Mesenchymal stem cell (in vitro differentiated cells and primary cell): ENCODE measurements around the gene VGF.

Experiments used
- DNase-seq: peaks from one replicate; pipeline ENCODE4 v3.0.0-alpha.2; 2013
- H2AFZ ChIP-seq: one replicate; pipeline ENCODE4 v1.6.1; 2013; ENCODE audit warnings: low read depth, mild to moderate bottlenecking, control low read depth, inconsistent platforms, low read length, moderate library complexity
- H2AK5ac ChIP-seq: 2 replicates; pipeline ENCODE4 v1.6.1; 2013; ENCODE audit warnings: low read length, moderate library complexity, mild to moderate bottlenecking, inconsistent platforms; ENCODE audit not compliant: severe bottlenecking
- H2BK120ac ChIP-seq: one replicate; pipeline ENCODE4 v1.6.1; 2013; ENCODE audit warnings: low read depth, mild to moderate bottlenecking, inconsistent platforms, low read length, moderate library complexity
- H2BK12ac ChIP-seq, 2 experiments: one replicate each; pipeline ENCODE4 v1.6.1; 2013; ENCODE audit warnings: inconsistent platforms in 2 of 2, low read length in 2 of 2, mild to moderate bottlenecking in 2 of 2, moderate library complexity in 2 of 2, control low read depth in 1 of 2
- H2BK15ac ChIP-seq: one replicate; pipeline ENCODE4 v1.6.1; 2013; ENCODE audit warnings: mild to moderate bottlenecking, low read depth, inconsistent platforms; ENCODE audit not compliant: poor library complexity, severe bottlenecking
- H2BK5ac ChIP-seq: 2 replicates; pipeline ENCODE4 v1.6.1; 2013; ENCODE audit warnings: low read depth, mild to moderate bottlenecking, low read length, control low read depth, inconsistent platforms; ENCODE audit not compliant: poor library complexity, severe bottlenecking
- H3K14ac ChIP-seq, 2 experiments: one replicate each; pipeline ENCODE4 v1.6.1; 2013; ENCODE audit warnings: inconsistent platforms in 2 of 2, low read length in 2 of 2, control low read depth in 1 of 2, mild to moderate bottlenecking in 1 of 2, moderate library complexity in 1 of 2
- H3K18ac ChIP-seq, 2 experiments: one replicate each; pipeline ENCODE4 v1.6.1; 2013; ENCODE audit warnings: inconsistent platforms in 2 of 2, low read length in 2 of 2, control low read depth in 1 of 2, low read depth in 1 of 2, mild to moderate bottlenecking in 1 of 2
- H3K23ac ChIP-seq, 2 experiments: one replicate each; pipeline ENCODE4 v1.6.1; 2013; ENCODE audit warnings: inconsistent platforms in 2 of 2, low read length in 2 of 2, mild to moderate bottlenecking in 2 of 2, moderate library complexity in 2 of 2, control low read depth in 1 of 2
- H3K27ac ChIP-seq: 2 replicates; pipeline ENCODE4 v1.5.1; 2013; ENCODE audit warnings: mild to moderate bottlenecking, moderate library complexity, low read length, control low read depth, inconsistent platforms; ENCODE audit not compliant: poor library complexity, severe bottlenecking
- H3K27me3 ChIP-seq, 2 experiments: 2 replicates each; pipeline versions ENCODE4 v1.6.1 to v1.7.0; 2013; ENCODE audit warnings: low read length in 2 of 2, mild to moderate bottlenecking in 2 of 2, moderate library complexity in 2 of 2, control low read depth in 1 of 2, inconsistent platforms in 1 of 2; ENCODE audit not compliant: control insufficient read depth in 1 of 2, insufficient read depth in 1 of 2
- H3K36me3 ChIP-seq, 2 experiments: 2 replicates each; pipeline versions ENCODE4 v1.6.1 to v1.7.0; 2013; ENCODE audit warnings: low read length in 2 of 2, control low read depth in 1 of 2, inconsistent platforms in 1 of 2, low read depth in 1 of 2, mild to moderate bottlenecking in 1 of 2; ENCODE audit not compliant: insufficient read depth in 2 of 2, control insufficient read depth in 1 of 2
- H3K4ac ChIP-seq, 2 experiments: one replicate each; pipeline ENCODE4 v1.6.1; 2013; ENCODE audit warnings: inconsistent platforms in 2 of 2, low read length in 2 of 2, mild to moderate bottlenecking in 2 of 2, moderate library complexity in 2 of 2, control low read depth in 1 of 2, low read depth in 1 of 2
- H3K4me1 ChIP-seq: 2 replicates; pipeline ENCODE4 v1.6.1; 2013; ENCODE audit warnings: low read depth, low read length, control low read depth; ENCODE audit not compliant: control insufficient read depth, insufficient read depth
- H3K4me2 ChIP-seq: 2 replicates; pipeline ENCODE4 v1.6.1; 2013; ENCODE audit warnings: low read length, mild to moderate bottlenecking, inconsistent platforms; ENCODE audit not compliant: poor library complexity, severe bottlenecking
- H3K4me3 ChIP-seq, 2 experiments: 2 replicates each; pipeline versions ENCODE4 v1.5.1 to v1.7.0; 2013; ENCODE audit warnings: low read length in 2 of 2, mild to moderate bottlenecking in 2 of 2, control low read depth in 1 of 2, low read depth in 1 of 2; ENCODE audit not compliant: insufficient read depth in 1 of 2
- H3K79me1 ChIP-seq: replicated peaks from 2 replicates; pipeline ENCODE4 v1.6.1; 2013; ENCODE audit warnings: mild to moderate bottlenecking, control low read depth, low read length, inconsistent platforms; ENCODE audit not compliant: poor library complexity, severe bottlenecking
- H3K9ac ChIP-seq: 2 replicates; pipeline ENCODE4 v1.7.0; 2013; ENCODE audit warnings: mild to moderate bottlenecking, low read length, moderate library complexity
- H3K9me3 ChIP-seq: 2 replicates; pipeline ENCODE4 v1.7.0; 2013; ENCODE audit warnings: mild to moderate bottlenecking, low read length; ENCODE audit not compliant: control insufficient read depth
- H4K8ac ChIP-seq: one replicate; pipeline ENCODE4 v1.6.1; 2013; ENCODE audit warnings: inconsistent platforms, mild to moderate bottlenecking, low read length, moderate library complexity
- H4K91ac ChIP-seq: one replicate; pipeline ENCODE4 v1.6.1; 2013; ENCODE audit warnings: mild to moderate bottlenecking, low read length, inconsistent platforms
- WGBS: methylation state at CpG from one replicate; pipeline ENCODE4 v1.1.7; 2013; ENCODE audit warnings: mixed read lengths; 5-methylcytosine and 5-hydroxymethylcytosine counted together

Gene VGF

DNA sequence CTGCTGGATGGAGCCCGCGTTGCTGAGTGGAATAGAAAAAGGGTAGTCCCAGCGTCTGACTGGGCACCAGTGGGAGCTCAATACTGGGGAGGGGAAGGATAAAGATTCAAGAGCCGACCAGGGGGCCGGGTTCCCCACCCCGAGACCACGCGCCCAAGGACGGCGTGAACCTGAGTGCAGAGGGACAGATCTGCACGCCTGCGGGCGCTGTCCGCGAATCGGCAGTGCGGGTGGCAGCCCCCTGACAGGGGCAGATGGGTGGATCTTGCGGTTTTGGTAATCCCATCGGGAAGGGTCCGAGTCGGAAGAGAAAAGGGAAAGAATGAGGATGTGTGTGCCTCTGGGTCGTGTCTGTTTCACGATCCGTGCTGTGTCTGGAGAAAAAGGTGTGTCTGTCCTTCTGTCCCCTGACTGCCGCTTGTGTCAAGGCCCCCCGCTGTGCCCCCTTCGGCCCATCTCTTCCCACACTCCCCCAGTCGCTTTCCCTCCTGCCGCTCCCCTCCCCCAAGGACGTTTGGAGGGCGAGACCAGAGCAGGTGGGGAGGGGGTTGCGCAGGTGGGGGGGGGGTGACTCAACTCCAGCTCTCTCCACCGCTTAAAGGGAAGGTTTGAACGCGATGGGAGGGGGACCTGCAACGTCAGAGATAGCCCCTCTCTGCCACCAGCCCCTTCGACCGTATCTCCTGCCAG, 734 bp upstream of the VGF start:
- no peak overlapping the region for H2AK5ac ChIP-seq
- peaks cover 9 to 13% of the 10 kb centered on the region in 2 experiments for H3K36me3 ChIP-seq
- H3K4me1 ChIP-seq, result peaks cover 59% of the 10 kb centered on the region
- H3K23ac ChIP-seq, result peak overlapping the region in 1 of 2 experiments; percentile 42
- no peak overlapping the region for H2BK12ac ChIP-seq
- H3K4me3 ChIP-seq, result peak overlapping the region in 1 of 2 experiments; percentile 71
- peaks cover 63 to 76% of the 10 kb centered on the region in 2 experiments for H3K27me3 ChIP-seq
- H3K14ac ChIP-seq, result no peak overlapping the region
- no peak overlapping the region for H2BK120ac ChIP-seq
- H3K4me2 ChIP-seq, result peak overlapping the region; percentile 51
- no peak for DNase-seq
- no peak overlapping the region for H3K18ac ChIP-seq
- H3K4ac ChIP-seq, result no peak overlapping the region
- WGBS, result 2% methylated on average over 19 of the region's 38 CpGs
- H3K27ac ChIP-seq, result no peak overlapping the region
- H2BK5ac ChIP-seq, result no peak overlapping the region
- no peaks in the 10 kb centered on the region for H3K9me3 ChIP-seq
- H3K79me1 ChIP-seq, result no peaks in the 10 kb centered on the region
- H2AFZ ChIP-seq, result no peak overlapping the region
- H3K9ac ChIP-seq, result no peak overlapping the region
- no peak overlapping the region for H4K8ac ChIP-seq
- H4K91ac ChIP-seq, result no peak overlapping the region
- no peak overlapping the region for H2BK15ac ChIP-seq

GRCh38 chr7:101164071-101164840, 1.1 kb downstream of the VGF start:
- Histone ChIP-seq H3K36me3 (peaks cover 20 to 24% of the 10 kb centered on the region in 2 experiments), H3K4ac (no peak overlapping the region), H3K23ac (peak overlapping the region in 1 of 2 experiments; percentile 23), H3K18ac (no peak overlapping the region), H2BK15ac (no peak overlapping the region), H2BK12ac (no peak overlapping the region), H3K27me3 (peaks cover 44 to 58% of the 10 kb centered on the region in 2 experiments), H3K9me3 (no peaks in the 10 kb centered on the region), H2BK5ac (no peak overlapping the region), H3K79me1 (peaks cover 4% of the 10 kb centered on the region), H2AK5ac (no peak overlapping the region), H4K91ac (no peak overlapping the region), H3K9ac (no peak overlapping the region), H3K4me3 (peak overlapping the region; percentile 22 to 49), H3K4me2 (peak overlapping the region; percentile 92), H4K8ac (no peak overlapping the region), H3K4me1 (peaks cover 68% of the 10 kb centered on the region), H2BK120ac (no peak overlapping the region), H3K27ac (no peak overlapping the region), H2AFZ (no peak overlapping the region), H3K14ac (no peak overlapping the region)
- DNase-seq, result peak; percentile 79
- 2% methylated on average over 73 of the region's 75 CpGs for WGBS

- Histone ChIP-seq H2BK5ac (no peak overlapping the region), H2BK120ac (no peak overlapping the region), H3K9ac (no peak overlapping the region), H2AFZ (no peak overlapping the region), H3K27me3 (peaks cover 36 to 50% of the 10 kb centered on the region in 2 experiments), H4K91ac (no peak overlapping the region), H3K4me2 (peak overlapping the region; percentile 92), H3K14ac (no peak overlapping the region), H4K8ac (no peak overlapping the region), H2BK12ac (no peak overlapping the region), H3K4me3 (peak overlapping the region; percentile 41 to 65), H3K4me1 (peaks cover 69% of the 10 kb centered on the region), H3K23ac (peak overlapping the region in 1 of 2 experiments; percentile 23), H3K9me3 (no peaks in the 10 kb centered on the region), H3K4ac (no peak overlapping the region), H3K36me3 (peaks cover 28 to 31% of the 10 kb centered on the region in 2 experiments), H3K18ac (no peak overlapping the region), H2BK15ac (no peak overlapping the region), H3K27ac (no peak overlapping the region), H2AK5ac (no peak overlapping the region), H3K79me1 (peaks cover 8% of the 10 kb centered on the region)
- under 1% methylated on average over 66 of the region's 92 CpGs for WGBS
- DNase-seq, result no peak
These were observed 1.9 kb downstream of the VGF start for GRCh38 chr7:101163279-101164070.
